NCI-H2196 treated with DMSO at 0.1 percent for 48 hours (cell line): ENCODE results near the gene DXO.
"Not testable (repeated sequence)": the region's sequence is repeated elsewhere in the genome, so short reads cannot be mapped to it uniquely, and the experiment has no call there.

Experiments
- DNase-seq: peaks from one replicate; lab custom pipeline; 2025; ENCODE audit not compliant: unreplicated experiment; lab: John Stamatoyannopoulos, UW

The DXO gene

DNA sequence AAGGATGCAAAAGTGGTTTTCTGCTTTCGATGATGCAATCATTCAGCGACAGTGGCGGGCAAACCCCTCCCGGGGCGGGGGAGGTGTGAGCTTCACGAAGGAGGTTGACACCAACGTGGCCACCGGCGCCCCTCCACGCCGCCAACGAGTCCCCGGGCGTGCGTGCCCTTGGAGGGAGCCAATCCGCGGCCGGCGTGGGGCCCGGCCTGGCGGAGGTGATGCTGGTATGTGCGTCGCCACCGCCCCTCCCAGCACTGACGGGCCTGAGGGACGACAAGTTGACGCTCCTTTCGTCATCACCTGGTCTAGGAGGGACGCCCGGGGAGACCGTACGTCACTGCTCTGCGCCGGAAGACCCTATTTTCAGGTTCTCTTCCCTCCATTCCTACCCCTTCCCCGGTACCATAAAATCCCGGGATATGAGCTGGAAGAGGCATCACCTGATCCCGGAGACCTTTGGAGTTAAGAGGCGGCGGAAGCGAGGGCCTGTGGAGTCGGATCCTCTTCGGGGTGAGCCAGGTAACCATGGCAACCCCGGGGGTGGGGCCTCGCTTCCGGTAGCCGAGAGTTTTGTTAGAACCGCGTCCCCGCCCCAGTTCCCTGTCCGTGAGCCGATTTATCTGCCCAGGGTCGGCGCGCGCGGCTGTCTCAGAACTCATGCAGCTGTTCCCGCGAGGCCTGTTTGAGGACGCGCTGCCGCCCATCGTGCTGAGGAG, at the start of gene DXO:
DXO (minus strand) TSS at position 146 of the 716 bp plus-strand sequence. CDS start 463 bp downstream, outside the sequence.
- peak; percentile 99 for DNase-seq

GRCh38 chr6:32014547-32014946, 42.6 kb upstream of the DXO start, which contains the start of gene C4B:
Gene C4B, plus strand, starts transcription at chr6:32014795. Its CDS starts 51 bp downstream, at chr6:32014846.
- DNase-seq: not testable (repeated sequence)

DNA sequence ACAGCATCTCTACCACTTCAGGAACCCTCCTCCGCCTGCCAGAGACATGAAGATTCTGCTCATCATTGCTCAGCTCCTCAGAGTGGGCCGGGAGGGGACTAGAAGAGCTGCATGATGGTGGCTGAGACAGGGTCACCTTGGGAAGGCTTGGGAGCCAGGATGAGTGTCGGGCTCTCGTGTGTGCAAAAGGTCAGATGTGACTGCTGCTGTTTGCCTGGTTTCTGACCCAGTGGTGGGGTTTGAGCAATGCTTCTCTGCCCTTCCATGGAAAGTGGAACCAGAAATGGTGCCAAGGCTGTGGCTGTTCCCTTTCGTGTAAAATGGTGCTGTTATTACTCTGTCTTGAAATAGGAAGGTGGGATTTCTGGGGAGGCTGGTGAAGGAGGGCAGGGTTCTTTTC, 41.8 kb upstream of the DXO start:
- not testable (repeated sequence) for DNase-seq

DNA sequence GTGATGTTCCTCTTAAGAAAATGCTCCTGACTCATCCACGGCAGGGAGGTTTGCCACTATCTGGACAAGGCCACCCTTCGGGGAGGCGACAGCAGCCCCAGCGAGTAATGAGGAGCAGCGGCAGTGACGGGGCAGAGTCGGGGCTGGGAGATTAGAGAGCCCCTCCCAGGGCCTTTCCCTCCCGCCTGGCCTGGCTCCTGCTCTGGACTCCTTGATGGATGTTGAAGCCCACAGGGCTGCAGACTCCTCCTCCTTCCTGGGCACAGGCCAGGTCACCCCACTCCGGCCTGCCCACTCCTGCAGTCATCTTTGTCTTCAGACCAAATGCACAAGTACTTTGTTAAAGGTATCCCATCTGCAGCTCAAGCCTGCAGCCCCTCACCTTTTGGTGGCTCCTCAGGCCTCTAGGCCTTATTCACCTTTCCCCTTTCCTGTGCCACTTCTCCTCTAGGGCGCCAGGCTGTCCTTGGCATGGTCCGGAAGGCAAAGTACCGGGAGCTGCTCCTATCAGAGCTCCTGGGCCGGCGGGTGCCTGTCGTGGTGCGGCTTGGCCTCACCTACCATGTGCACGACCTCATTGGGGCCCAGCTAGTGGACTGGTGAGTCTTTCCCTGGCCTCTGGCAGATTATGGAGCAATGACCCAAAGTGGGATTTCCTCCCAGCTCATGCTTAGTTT, 41.1 kb upstream of the DXO start:
- DNase-seq: not testable (repeated sequence)

DNA sequence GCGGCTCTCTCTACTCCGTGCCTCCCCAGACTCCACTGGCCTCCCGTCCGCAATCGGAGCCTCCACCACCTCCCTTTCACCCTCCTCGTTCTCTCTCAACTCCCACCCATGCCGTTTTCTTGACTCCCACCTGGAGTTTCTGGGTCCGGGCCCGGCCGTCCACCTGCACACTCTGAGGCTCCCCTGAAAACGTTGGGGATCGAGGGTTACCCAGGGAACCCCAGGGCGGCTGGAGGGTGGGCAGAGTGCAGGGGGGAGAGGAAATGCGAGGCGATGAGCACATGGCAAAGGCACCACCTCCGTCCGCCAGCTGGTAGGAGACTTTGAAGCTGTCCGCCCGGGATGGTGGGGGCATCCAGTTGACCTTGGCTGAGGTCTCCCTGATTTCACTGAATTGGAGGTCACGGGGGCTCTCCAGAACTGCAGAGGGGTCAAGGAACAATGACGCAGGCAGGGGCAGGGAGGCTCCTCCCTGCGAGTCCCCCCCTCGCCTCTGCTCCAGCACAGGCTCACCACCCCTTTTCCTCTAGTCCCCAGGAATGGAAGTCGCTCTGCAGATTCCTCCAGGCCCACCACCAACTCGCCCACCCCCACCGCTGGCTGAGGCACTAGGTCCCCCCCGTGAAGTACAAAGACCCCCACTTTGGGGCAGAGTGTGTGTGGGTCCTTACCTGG, 39.1 kb upstream of the DXO start:
- not testable (repeated sequence) for DNase-seq

GRCh38 chr6:32009537-32009936, 37.6 kb upstream of the DXO start:
- DNase-seq: not testable (repeated sequence)

DNA sequence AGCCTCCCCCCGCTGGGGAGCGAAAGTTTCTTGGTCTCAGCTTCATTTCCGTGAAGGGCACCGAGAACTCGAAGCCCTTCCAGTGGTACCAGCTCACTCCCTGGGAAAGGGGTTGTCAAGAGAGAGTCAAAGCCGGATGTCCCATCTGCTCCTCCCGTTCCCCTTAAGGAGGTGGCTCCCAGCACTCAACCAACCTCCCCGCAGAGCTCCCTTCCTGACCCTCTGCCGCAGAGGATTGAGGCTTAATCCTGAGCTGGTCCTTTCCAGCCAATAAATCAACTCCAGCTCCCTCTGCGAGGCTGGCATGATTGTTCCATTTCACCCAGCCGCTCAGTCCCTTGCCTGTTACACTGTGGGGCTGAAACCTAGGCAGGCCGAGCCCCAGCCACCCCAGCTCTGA, 36.7 kb upstream of the DXO start:
- not testable (repeated sequence) for DNase-seq

DNA sequence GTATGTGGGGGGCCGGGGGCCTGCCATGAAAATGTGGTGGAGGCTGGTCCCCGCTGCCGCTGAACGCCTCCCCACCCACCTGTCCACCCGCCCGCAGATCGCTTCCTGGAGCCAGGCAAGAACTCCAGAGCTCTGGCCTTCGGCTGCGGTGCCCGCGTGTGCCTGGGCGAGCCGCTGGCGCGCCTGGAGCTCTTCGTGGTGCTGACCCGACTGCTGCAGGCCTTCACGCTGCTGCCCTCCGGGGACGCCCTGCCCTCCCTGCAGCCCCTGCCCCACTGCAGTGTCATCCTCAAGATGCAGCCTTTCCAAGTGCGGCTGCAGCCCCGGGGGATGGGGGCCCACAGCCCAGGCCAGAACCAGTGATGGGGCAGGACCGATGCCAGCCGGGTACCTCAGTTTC, 36.1 kb upstream of the DXO start:
- DNase-seq: not testable (repeated sequence)

GRCh38 chr6:32007086-32007485, 35.1 kb upstream of the DXO start:
- DNase-seq: not testable (repeated sequence)

DNA sequence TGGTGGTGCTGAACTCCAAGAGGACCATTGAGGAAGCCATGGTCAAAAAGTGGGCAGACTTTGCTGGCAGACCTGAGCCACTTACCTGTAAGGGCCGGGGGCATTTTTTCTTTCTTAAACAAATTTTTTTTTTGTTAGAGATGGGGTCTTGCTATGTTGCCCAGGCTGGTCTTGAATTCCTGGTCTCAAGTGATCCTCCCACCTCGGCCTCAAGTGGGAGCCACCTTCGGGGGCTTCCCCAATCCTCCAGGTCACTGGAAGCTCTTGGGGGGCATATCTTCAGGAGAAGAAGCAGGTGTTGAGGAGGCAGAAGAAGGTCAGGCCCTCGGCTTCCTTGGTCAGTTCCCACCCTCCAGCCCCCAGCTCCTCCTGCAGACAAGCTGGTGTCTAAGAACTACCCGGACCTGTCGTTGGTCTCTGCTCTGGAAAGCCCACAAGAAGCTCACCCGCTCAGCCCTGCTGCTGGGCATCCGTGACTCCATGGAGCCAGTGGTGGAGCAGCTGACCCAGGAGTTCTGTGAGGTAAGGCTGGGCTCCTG, 34.1 kb upstream of the DXO start:
- DNase-seq: not testable (repeated sequence)

DNA sequence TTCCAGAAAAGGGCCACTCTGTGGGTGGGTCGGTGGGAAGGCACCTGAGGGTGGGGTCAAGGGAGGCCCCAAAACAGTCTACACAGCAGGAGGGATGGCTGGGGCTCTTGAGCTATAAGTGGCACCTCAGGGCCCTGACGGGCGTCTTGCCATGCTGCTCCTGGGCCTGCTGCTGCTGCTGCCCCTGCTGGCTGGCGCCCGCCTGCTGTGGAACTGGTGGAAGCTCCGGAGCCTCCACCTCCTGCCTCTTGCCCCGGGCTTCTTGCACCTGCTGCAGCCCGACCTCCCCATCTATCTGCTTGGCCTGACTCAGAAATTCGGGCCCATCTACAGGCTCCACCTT, 33.6 kb upstream of the DXO start:
- not testable (repeated sequence) for DNase-seq

- not testable (repeated sequence) for DNase-seq
Measured at GRCh38 chr6:32004864-32005537, 33.1 kb upstream of the DXO start.

GRCh38 chr6:32004393-32004792, 32.5 kb upstream of the DXO start:
- not testable (repeated sequence) for DNase-seq

- not testable (repeated sequence) for DNase-seq
Measured at GRCh38 chr6:32003301-32003700, 31.4 kb upstream of the DXO start.

GRCh38 chr6:32002546-32003268, 30.8 kb upstream of the DXO start:
- DNase-seq: not testable (repeated sequence)

DNA sequence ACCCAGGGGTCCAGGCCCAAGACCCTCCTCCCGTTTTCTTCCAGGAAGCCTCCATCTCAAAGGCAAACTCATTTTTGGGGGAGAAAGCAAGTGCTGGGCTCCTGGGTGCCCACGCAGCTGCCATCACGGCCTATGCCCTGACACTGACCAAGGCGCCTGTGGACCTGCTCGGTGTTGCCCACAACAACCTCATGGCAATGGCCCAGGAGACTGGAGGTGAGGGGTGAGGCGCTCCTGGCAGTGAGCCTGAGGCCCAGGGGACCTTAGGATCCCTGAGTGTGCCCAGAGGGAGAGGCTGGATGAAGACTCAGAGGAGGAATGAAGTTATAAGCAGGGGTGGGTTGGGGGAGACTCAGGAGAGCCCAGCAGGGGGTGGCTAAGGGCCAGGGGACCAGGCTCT, 24.4 kb upstream of the DXO start:
- not testable (repeated sequence) for DNase-seq

DNA sequence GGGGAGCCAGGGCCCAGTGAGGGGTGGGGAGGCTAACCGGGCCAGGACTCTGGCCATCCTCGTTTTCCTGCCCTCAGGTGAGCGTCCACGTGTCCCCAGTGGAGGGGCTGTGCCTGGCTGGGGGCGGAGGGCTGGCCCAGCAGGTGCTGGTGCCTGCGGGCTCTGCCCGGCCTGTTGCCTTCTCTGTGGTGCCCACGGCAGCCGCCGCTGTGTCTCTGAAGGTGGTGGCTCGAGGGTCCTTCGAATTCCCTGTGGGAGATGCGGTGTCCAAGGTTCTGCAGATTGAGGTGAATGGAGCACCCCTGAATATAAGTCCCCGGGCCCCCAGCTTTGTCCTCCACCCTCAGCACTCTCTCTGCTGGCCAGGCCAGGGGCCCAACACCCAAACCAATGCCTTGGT, 22.5 kb upstream of the DXO start:
- not testable (repeated sequence) for DNase-seq

- not testable (repeated sequence) for DNase-seq
Measured at GRCh38 chr6:31989363-31989762, 17.4 kb upstream of the DXO start.

DNA sequence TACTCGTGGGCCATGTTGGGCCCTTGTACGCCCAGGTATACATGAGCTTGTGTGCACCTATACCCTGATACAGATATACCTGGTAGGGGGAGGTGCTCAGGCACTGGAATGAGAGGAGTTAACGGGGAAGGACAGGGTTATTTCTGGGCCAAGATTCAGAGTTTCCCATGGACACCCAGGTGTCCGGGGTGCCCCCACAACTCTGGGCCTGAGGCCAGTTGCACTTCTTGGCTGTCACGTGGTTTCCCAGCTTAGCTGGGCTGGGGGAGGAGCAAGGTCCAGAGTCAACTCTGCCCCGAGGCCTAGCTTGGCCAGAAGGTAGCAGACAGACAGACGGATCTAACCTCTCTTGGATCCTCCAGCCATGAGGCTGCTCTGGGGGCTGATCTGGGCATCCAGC, 9.8 kb upstream of the DXO start, which contains the start of gene C4A:
C4A (plus strand) TSS at position 314 of the 400 bp plus-strand sequence; CDS start at position 365, 51 bp downstream.
- DNase-seq: not testable (repeated sequence)

DNA sequence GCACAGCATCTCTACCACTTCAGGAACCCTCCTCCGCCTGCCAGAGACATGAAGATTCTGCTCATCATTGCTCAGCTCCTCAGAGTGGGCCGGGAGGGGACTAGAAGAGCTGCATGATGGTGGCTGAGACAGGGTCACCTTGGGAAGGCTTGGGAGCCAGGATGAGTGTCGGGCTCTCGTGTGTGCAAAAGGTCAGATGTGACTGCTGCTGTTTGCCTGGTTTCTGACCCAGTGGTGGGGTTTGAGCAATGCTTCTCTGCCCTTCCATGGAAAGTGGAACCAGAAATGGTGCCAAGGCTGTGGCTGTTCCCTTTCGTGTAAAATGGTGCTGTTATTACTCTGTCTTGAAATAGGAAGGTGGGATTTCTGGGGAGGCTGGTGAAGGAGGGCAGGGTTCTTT, 9.1 kb upstream of the DXO start:
- DNase-seq: not testable (repeated sequence)
